Fibroblast of lung (primary cell): ENCODE data around the gene NRG2. TPM values are rescaled to one million over a fixed set of nuclear protein-coding genes. Genes with fewer than 3 reads are reported as not detected.

Source experiments
- DNase-seq, 2 donors: peaks; one replicate each; pipeline versions ENCODE4 v3.0.0 to v3.0.0-alpha.2; 2010; ENCODE audit warnings: low read depth in 2 of 2
- H2AFZ ChIP-seq: 2 replicates; pipeline ENCODE4 v1.5.1; 2012; ENCODE audit warnings: low read length, control low read depth, inconsistent platforms
- H3K27ac ChIP-seq: 2 replicates; pipeline ENCODE4 v1.5.1; 2011; ENCODE audit warnings: low read length, control low read depth; ENCODE audit not compliant: insufficient read depth
- H3K27me3 ChIP-seq: 2 replicates; pipeline ENCODE4 v1.5.1; 2011; ENCODE audit warnings: mild to moderate bottlenecking, low read length; ENCODE audit not compliant: control insufficient read depth, insufficient read depth
- H3K36me3 ChIP-seq: 2 replicates; pipeline ENCODE4 v1.5.1; 2011; ENCODE audit warnings: low read length; ENCODE audit not compliant: control insufficient read depth, insufficient read depth
- H3K4me1 ChIP-seq: 2 replicates; pipeline ENCODE4 v1.5.1; 2011; ENCODE audit warnings: low read length; ENCODE audit not compliant: control insufficient read depth, insufficient read depth; ENCODE audit errors: extremely low read depth
- H3K4me2 ChIP-seq: 2 replicates; pipeline ENCODE4 v1.5.1; 2011; ENCODE audit warnings: low read length, control low read depth; ENCODE audit not compliant: insufficient read depth; ENCODE audit errors: extremely low read depth
- H3K4me3 ChIP-seq, 4 experiments: fragments of 200-600 bp in 1 of 4; sonication (generic) in 1 of 4; replicated peaks in 1 of 4; 2 replicates each; pipeline ENCODE4 v1.5.1; 2011 to 2016; ENCODE audit warnings: low read length in 4 of 4, low read depth in 3 of 4, mild to moderate bottlenecking in 3 of 4, control low read depth in 2 of 4, inconsistent platforms in 1 of 4, mixed read lengths in 1 of 4; ENCODE audit not compliant: insufficient read depth in 1 of 4; ENCODE audit errors: control extremely low read depth in 1 of 4
- H3K79me2 ChIP-seq: 2 replicates; pipeline ENCODE4 v1.5.1; 2012; ENCODE audit warnings: mild to moderate bottlenecking, low read length, inconsistent platforms; ENCODE audit not compliant: control insufficient read depth, insufficient read depth
- H3K9ac ChIP-seq: 2 replicates; pipeline ENCODE4 v1.5.1; 2011; ENCODE audit warnings: mild to moderate bottlenecking, low read length, control low read depth; ENCODE audit not compliant: insufficient read depth
- H3K9me3 ChIP-seq: 2 replicates; pipeline ENCODE4 v1.5.1; 2012; ENCODE audit warnings: low read depth, low read length; ENCODE audit not compliant: control insufficient read depth, insufficient read depth
- H4K20me1 ChIP-seq: 2 replicates; pipeline ENCODE4 v1.5.1; 2011; ENCODE audit warnings: low read length; ENCODE audit not compliant: control insufficient read depth, insufficient read depth; ENCODE audit errors: extremely low read depth
- CTCF ChIP-seq, 2 donors: IDR thresholded peaks in 1 of 2; conservative IDR thresholded peaks in 1 of 2; 1 replicate in 1 of 2; 2 replicates in 1 of 2; pipeline ENCODE4 v1.5.1; 2011 to 2012; ENCODE audit warnings: low read length in 2 of 2, control low read depth in 1 of 2, inconsistent platforms in 1 of 2, low read depth in 1 of 2, mild to moderate bottlenecking in 1 of 2
- EZH2 ChIP-seq: IDR thresholded peaks from 2 replicates; pipeline ENCODE4 v1.5.1; 2012; ENCODE audit warnings: low read length, control low read depth, mild to moderate bottlenecking; ENCODE audit errors: missing control alignments
- polyA plus RNA-seq, 2 donors: library from polyadenylated mRNA; depleted of rRNA in 1 of 2; stranded (reverse) in 1 of 2; unstranded in 1 of 2; fragments of >200 nt; gene quantifications; 2 replicates each; pipeline ENCODE4 v1.2.1, GENCODE V29; 2011 to 2012; ENCODE audit warnings: missing spikeins in 1 of 2
- total RNA-seq: library from RNA; depleted of rRNA; stranded (reverse); fragments of >200 nt; gene quantifications from 2 replicates; pipeline ENCODE4 v1.2.1, GENCODE V29; 2014

NRG2 gene
- total and polyA plus RNA-seq, 2 donors (not counting 1 experiment from before 2014, with no cell fraction given) = 0.28 to 1.3 TPM

GRCh38 chr5:139880416-139881142 is 162.5 kb downstream of the NRG2 start:
- Histone ChIP-seq H3K79me2 (no peaks in the 10 kb centered on the region), H3K4me3 (no peak overlapping the region), H2AFZ (no peak overlapping the region), H3K36me3 (no peaks in the 10 kb centered on the region), H4K20me1 (no peaks in the 10 kb centered on the region), H3K27ac (no peak overlapping the region), H3K9ac (no peak overlapping the region), H3K27me3 (peaks cover 9% of the 10 kb centered on the region), H3K4me2 (no peak overlapping the region), H3K4me1 (no peaks in the 10 kb centered on the region), H3K9me3 (no peaks in the 10 kb centered on the region)
- TF ChIP-seq EZH2 (no peak), CTCF (conservative IDR thresholded peaks at IDR 0.05 in 1 of 2, IDR thresholded peaks at IDR 0.05 in 1 of 2; ENCODE audit: low read depth in 1 of 2, low read length in 2 of 2) (no peak)
- peak in 1 of 2 donors; percentile 4 for DNase-seq

GRCh38 chr5:139878093-139878492 is 165.0 kb downstream of the NRG2 start:
- no peak overlapping the region for H3K4me3 ChIP-seq
- H3K9ac ChIP-seq = no peak overlapping the region
- no peak overlapping the region for H3K27ac ChIP-seq
- H2AFZ ChIP-seq = no peak overlapping the region
- no peaks in the 10 kb centered on the region for H4K20me1 ChIP-seq
- no peaks in the 10 kb centered on the region for H3K9me3 ChIP-seq
- no peaks in the 10 kb centered on the region for H3K79me2 ChIP-seq
- peaks cover 13% of the 10 kb centered on the region for H3K27me3 ChIP-seq
- H3K4me2 ChIP-seq = no peak overlapping the region
- TF ChIP-seq CTCF (conservative IDR thresholded peaks at IDR 0.05 in 1 of 2, IDR thresholded peaks at IDR 0.05 in 1 of 2; ENCODE audit: low read depth in 1 of 2, low read length in 2 of 2) = no peak
- no peak for TF ChIP-seq EZH2
- no peak for DNase-seq
- H3K4me1 ChIP-seq = no peaks in the 10 kb centered on the region
- H3K36me3 ChIP-seq = no peaks in the 10 kb centered on the region

GRCh38 chr5:139877129-139877597 is 165.9 kb downstream of the NRG2 start:
- Histone ChIP-seq H2AFZ (no peak overlapping the region), H3K4me1 (no peaks in the 10 kb centered on the region), H3K27ac (no peak overlapping the region), H3K9ac (no peak overlapping the region), H3K36me3 (no peaks in the 10 kb centered on the region), H3K4me3 (no peak overlapping the region), H3K4me2 (no peak overlapping the region), H4K20me1 (no peaks in the 10 kb centered on the region), H3K27me3 (peaks cover 14% of the 10 kb centered on the region), H3K9me3 (no peaks in the 10 kb centered on the region), H3K79me2 (no peaks in the 10 kb centered on the region)
- TF ChIP-seq EZH2 (no peak), CTCF (conservative IDR thresholded peaks at IDR 0.05 in 1 of 2, IDR thresholded peaks at IDR 0.05 in 1 of 2; ENCODE audit: low read depth in 1 of 2, low read length in 2 of 2) (no peak)
- no peak for DNase-seq
